ENCODE data around the gene ADAM23.

DNA sequence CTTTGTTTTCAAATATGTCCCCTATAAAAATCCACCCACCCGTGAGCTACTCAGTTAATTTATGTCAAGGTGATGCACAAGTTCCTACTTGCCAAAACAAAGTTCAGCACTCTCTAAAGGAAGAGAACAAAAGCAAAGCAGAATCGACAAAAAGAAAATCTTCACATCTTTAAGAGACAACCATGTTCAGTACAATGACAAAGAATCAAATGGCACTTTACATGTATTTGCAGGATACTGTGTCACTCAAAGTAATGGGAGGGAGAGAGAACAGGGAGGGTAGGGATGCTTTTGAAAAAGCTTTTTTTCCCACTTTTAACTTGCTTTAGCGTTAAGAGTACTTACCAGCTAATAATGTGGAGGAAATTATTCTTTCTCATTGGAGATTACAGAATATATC, 159.9 kb downstream of the ADAM23 start:
- no peak for TF ChIP-seq EZH2 (IDR thresholded peaks at IDR 0.05)
- no peak for TF ChIP-seq POLR2AphosphoS5 (IDR thresholded peaks at IDR 0.05; ENCODE audit: borderline replicate concordance, low read depth, low read length)

Measured in SK-N-MC (cell line).